Islet precursor cell (in vitro differentiated cells): ENCODE results near the gene TPSB2.

ENCODE experiments used
- DNase-seq: peaks from one replicate; pipeline ENCODE4 v3.0.0-alpha.2; 2018

TPSB2 gene

GRCh38 chr16:1218061-1218929 lies 11.7 kb downstream of the TPSB2 start:
- DNase-seq, result no peak

GRCh38 chr16:1217526-1217925 lies 12.5 kb downstream of the TPSB2 start:
- DNase-seq, result no peak

- no peak for DNase-seq
Observed at GRCh38 chr16:1216681-1217400, 13.1 kb downstream of the TPSB2 start.

DNA sequence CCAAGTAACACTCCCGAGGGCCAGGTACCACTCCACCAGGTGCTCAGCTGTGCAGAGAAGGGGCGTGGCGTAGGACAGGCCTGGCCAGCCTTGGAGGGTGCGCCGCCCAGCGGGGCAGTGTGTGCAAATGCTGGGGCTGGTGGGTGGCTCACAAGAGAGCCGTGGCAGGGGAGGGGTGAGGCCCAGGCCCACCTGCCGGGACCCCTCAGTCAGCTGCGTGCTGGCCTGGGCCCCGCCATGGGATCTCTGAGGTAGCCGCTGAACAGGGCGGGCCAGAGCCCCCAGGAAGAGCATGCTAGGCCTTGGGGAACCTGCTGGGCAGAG lies 13.7 kb downstream of the TPSB2 start:
- no peak for DNase-seq

GRCh38 chr16:1215574-1216295 lies 14.2 kb downstream of the TPSB2 start:
- DNase-seq, result no peak

- no peak for DNase-seq
Observed at GRCh38 chr16:1214719-1215118, 15.3 kb downstream of the TPSB2 start.

DNA sequence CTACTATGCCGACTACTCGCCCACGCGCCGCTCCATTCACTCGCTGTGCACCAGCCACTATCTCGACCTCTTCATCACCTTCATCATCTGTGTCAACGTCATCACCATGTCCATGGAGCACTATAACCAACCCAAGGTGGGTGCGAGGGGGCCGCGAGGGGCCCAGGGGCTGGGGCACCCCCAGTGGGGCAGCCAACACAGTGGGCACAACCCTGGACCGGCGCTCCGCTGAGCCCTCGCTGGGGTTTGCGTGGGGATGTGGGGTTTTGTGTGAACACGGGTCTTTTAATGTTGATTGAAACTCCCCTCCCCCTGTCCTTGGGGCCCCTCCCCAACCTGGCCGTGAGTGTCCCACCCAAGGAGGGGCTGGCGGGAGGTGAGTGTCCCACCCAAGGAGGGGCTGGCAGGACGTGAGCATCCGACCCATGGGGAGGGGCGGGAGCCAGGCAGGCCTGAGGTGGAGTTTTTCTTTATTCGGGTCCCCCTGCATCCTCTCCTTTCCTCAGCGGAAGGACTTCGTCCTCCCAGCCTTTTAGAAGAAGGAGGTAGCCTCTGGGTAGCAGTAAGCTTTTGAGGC lies 16.1 kb downstream of the TPSB2 start:
- no peak for DNase-seq

DNA sequence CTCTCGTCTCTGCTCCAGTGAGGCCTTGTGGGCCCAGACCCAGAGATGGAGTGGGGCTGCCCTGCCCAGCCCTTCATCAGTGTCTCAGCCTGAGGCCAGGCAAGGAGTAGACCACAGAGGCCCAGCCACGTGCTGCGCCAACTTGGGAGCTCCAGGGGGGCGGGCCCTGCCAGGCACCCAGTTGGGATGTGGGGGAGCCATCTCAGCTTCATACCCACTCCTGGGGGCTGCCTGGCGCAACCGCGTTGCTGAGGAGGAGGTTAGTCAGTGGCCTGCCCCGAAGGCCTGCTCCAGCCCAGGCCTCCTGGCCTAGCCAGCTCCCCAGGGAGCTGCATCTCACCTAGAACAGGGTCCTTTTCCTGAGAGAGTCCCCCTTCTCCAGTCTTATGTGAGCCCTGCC lies 16.8 kb downstream of the TPSB2 start:
- no peak for DNase-seq

DNA sequence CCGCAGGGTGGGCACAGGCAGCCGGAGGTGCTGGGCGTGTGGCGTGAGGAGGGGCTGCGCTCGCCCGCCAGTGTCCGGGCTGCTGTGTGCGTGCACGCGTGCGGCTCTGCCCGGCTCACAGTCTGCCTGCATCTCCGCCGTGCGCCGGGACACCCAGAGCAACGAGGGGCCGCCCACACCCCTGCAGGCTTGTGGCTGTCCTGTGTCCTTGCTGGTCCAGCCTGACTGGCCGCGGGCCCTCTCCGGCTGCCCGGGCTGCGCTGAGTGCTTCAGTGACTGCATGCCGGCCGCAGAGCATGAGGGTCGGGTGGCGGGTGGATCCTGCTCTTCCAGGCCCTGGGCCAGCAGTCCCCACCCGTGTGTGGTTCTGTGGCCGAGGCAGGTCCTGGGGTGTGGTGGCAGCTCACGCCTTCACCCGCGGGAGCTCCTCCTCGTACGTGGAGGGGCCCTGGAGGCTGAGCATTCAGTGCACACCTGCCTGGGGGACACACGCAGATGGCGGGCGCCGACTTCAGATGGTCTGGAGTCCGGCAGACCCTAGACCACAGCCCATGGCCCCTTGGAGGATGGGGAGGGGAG lies 17.3 kb downstream of the TPSB2 start:
- no peak for DNase-seq

DNA sequence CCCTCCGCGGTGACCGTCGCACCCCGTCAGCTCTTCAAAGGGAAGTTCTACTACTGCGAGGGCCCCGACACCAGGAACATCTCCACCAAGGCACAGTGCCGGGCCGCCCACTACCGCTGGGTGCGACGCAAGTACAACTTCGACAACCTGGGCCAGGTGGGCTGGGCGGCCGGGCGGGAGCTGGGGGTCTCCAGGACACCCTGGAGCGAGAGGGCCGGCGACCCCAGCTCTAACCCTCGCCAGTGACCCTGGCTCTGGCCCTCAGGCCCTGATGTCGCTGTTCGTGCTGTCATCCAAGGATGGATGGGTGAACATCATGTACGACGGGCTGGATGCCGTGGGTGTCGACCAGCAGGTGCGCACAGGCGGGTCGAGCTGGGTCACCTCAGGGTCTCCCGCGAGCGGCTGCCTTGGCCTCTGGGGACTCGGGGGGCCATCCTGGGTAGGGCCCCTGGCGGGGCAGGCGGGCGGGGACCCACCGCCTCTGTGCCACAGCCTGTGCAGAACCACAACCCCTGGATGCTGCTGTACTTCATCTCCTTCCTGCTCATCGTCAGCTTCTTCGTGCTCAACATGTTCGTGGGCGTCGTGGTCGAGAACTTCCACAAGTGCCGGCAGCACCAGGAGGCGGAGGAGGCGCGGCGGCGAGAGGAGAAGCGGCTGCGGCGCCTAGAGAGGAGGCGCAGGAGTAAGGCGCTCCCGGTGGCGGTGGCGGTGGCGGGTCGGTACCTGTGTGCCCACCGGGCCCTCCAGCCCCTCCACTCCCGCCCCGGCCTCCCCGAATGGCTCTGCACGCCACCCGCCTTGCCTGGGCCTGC lies 18.3 kb downstream of the TPSB2 start:
- DNase-seq, result no peak

DNA sequence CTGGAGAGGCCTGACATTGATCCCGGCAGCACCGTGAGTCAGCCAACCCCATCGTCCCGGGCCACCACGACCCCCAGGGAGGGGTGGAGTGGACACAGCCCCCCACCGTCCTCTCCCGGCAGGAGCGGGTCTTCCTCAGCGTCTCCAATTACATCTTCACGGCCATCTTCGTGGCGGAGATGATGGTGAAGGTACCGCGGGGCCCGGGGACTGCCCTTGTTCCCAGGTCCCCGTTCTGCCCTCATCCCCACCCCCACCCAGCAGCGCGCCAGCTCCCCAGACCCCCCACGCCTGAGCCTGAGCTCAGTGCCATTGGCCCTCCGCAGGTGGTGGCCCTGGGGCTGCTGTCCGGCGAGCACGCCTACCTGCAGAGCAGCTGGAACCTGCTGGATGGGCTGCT lies 19.5 kb downstream of the TPSB2 start:
- DNase-seq, result no peak

DNA sequence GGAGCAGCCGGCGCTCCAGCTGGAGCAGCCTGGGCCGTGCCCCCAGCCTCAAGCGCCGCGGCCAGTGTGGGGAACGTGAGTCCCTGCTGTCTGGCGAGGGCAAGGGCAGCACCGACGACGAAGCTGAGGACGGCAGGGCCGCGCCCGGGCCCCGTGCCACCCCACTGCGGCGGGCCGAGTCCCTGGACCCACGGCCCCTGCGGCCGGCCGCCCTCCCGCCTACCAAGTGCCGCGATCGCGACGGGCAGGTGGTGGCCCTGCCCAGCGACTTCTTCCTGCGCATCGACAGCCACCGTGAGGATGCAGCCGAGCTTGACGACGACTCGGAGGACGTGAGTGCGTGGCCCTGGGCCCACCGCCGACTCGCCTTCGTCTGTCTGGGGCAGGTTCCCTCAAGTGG lies 20.9 kb downstream of the TPSB2 start:
- no peak for DNase-seq

DNA sequence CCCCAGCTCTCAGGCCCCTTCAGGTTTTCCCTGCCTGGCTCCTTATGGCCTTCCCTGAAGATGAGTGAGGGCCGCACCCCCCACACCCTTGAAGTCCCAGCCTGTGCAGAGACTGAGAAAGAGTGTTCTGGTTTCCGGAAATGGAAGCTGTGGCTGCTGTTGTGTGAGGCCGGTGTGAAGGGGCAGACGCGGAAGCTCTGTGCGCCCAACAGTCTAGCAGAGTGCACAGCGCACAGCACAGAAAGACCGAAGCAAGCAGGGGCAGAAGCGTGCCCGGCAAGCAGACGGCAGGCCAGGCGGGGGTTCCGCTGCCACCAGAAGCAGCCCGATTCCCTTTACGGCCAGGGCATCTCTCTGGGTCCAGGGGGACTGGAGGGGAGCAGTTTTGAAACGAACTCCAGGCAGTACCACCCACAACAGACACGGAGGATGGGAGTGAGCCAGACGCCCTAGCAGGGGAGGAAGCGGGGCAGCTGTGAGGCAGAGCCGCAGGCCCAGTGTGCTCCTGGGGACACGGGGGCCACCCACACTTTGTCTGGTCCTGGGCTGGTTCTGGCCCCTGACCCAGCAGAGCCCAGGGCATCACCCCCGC lies 21.6 kb downstream of the TPSB2 start:
- no peak for DNase-seq

DNA sequence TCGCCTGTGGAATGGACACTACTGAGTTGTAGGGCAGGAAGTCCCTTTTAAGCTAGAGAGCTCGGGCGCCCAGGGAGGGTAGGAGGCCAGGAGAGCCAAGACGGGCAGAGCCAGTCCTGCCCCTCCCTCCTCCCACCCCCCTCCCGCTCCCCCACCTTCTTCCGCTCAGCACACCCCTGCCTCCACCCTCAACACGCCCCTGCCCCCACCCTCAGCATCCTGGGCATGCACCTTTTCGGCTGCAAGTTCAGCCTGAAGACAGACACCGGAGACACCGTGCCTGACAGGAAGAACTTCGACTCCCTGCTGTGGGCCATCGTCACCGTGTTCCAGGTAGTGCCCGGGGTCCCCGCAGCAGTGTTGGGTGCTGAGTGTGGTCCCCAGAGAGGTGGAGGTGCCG lies 23.2 kb downstream of the TPSB2 start:
- no peak for DNase-seq

DNA sequence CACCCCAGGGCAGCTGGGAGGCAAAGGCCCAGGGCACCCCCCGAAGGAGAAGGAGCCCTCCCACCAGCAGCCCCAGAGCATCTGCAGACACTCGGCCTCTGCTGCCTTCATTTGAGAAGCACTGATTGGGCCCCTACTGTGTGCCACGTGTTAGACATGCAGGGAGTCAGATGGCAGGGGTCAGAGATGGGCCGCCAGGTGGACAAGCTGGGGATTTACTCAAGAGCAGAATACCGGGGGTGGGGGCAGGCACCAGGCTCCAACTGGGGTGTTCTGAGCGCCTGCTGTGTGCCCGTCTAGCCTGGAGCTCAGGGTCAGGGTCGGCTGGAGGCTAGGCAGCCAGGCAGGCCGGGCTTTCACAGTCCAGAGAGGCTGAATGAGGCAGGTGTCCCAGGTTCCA lies 23.7 kb downstream of the TPSB2 start:
- DNase-seq, result no peak

DNA sequence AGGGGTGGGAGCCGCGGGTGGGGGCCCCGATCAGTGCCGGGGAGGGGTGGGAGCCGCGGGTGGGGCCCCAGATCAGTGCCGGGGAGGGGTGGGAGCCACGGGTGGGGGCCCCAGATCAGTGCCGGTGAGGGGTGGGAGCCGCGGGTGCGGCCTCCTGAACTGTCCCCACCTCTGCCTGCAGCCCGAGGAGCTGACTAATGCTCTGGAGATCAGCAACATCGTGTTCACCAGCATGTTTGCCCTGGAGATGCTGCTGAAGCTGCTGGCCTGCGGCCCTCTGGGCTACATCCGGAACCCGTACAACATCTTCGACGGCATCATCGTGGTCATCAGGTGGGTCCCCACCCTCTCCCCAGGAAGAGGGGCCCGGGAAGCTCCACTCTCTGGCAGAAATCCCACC lies 25.1 kb downstream of the TPSB2 start:
- no peak for DNase-seq

GRCh38 chr16:1202274-1202673 lies 27.7 kb downstream of the TPSB2 start:
- no peak for DNase-seq

GRCh38 chr16:1201444-1201843 lies 28.5 kb downstream of the TPSB2 start:
- no peak for DNase-seq

DNA sequence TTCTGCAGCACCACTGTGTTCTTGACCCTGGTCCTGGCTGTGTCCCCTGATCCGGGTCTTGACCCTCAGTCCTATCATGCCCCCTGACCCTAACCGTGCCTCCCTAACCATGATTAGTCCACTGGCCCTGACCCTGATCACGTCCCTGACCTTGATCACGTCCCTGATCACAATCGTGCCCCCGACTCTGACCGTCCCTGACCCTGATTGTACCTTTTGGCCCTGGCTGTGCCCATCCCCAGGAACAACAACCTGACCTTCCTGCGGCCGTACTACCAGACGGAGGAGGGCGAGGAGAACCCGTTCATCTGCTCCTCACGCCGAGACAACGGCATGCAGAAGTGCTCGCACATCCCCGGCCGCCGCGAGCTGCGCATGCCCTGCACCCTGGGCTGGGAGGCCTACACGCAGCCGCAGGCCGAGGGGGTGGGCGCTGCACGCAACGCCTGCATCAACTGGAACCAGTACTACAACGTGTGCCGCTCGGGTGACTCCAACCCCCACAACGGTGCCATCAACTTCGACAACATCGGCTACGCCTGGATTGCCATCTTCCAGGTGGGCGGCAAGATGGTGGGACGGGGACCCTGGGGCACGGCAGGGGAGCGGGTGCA lies 29.9 kb downstream of the TPSB2 start:
- DNase-seq, result no peak

- no peak for DNase-seq
Observed at GRCh38 chr16:1199347-1200013, 30.5 kb downstream of the TPSB2 start.
